GM18498 (cell line): ENCODE data around the gene BCL2.

ENCODE experiments used
- ATAC-seq: cut with Tn5 transposase; IDR thresholded peaks from one replicate; pipeline ENCODE4 v1.9.1; 2021; ENCODE audit warnings: mild to moderate bottlenecking, moderate library complexity; ENCODE audit not compliant: unreplicated experiment

Gene BCL2

GRCh38 chr18:63329431-63330145, 10.0 kb upstream of the BCL2 start:
- no peak for ATAC-seq

GRCh38 chr18:63326011-63326410, 6.4 kb upstream of the BCL2 start:
- ATAC-seq: no peak

GRCh38 chr18:63325086-63325686, 5.6 kb upstream of the BCL2 start:
- ATAC-seq: no peak

GRCh38 chr18:63322908-63323634, 3.5 kb upstream of the BCL2 start:
- ATAC-seq: no peak

GRCh38 chr18:63322206-63322605, 2.6 kb upstream of the BCL2 start:
- no peak for ATAC-seq

GRCh38 chr18:63321291-63321690, 1.7 kb upstream of the BCL2 start:
- ATAC-seq: no peak

GRCh38 chr18:63320975-63321265, 1.4 kb upstream of the BCL2 start:
- no peak for ATAC-seq

- ATAC-seq: peak; percentile 64
These were observed 780 bp upstream of the BCL2 start for GRCh38 chr18:63320123-63320974.

GRCh38 chr18:63318889-63319382, 633 bp downstream of the BCL2 start:
- no peak for ATAC-seq

GRCh38 chr18:63317982-63318888, 1.3 kb downstream of the BCL2 start:
- ATAC-seq: peak; percentile 45

GRCh38 chr18:63317556-63317946, 2.0 kb downstream of the BCL2 start:
- ATAC-seq: no peak

- ATAC-seq: no peak
These were observed 2.7 kb downstream of the BCL2 start for GRCh38 chr18:63316612-63317555.

- no peak for ATAC-seq
These were observed 3.7 kb downstream of the BCL2 start for GRCh38 chr18:63315876-63316275.

- ATAC-seq: no peak
These were observed 4.4 kb downstream of the BCL2 start for GRCh38 chr18:63315131-63315662.

- ATAC-seq: no peak
These were observed 5.3 kb downstream of the BCL2 start for GRCh38 chr18:63314062-63314790.

GRCh38 chr18:63313396-63313917, 6.1 kb downstream of the BCL2 start:
- no peak for ATAC-seq

- peak; percentile 26 for ATAC-seq
These were observed 6.7 kb downstream of the BCL2 start for GRCh38 chr18:63312737-63313395.
